OCI-LY1 (cell line): ENCODE results near the gene TM7SF3.

Source experiments
- H2AFZ ChIP-seq: fragments of 200-600 bp; sonication (generic), shearing (Covaris generic); 2 replicates; pipeline ENCODE4 v1.6.0; 2014; ENCODE audit warnings: antibody characterized with exemption, mild to moderate bottlenecking, low read length
- H3F3A ChIP-seq: fragments of 200-600 bp; sonication (generic), shearing (Covaris generic); 2 replicates; pipeline ENCODE4 v1.6.0; 2014; ENCODE audit warnings: mild to moderate bottlenecking, antibody characterized with exemption, low read length, moderate library complexity; ENCODE audit not compliant: insufficient read depth
- H3K27ac ChIP-seq: fragments of 200-600 bp; sonication (generic); 2 replicates; pipeline ENCODE4 v1.5.1; 2014; ENCODE audit warnings: low read length, mixed run types, mild to moderate bottlenecking, low read depth; ENCODE audit not compliant: poor library complexity, severe bottlenecking
- H3K27me3 ChIP-seq: fragments of 200-600 bp; sonication (generic); 2 replicates; pipeline ENCODE4 v1.6.0; 2014; ENCODE audit warnings: antibody characterized with exemption, mild to moderate bottlenecking, low read length, moderate library complexity; ENCODE audit not compliant: insufficient read depth
- H3K36me3 ChIP-seq: fragments of 200-600 bp; sonication (generic); 2 replicates; pipeline ENCODE4 v1.6.1; 2014; ENCODE audit warnings: mild to moderate bottlenecking, antibody characterized with exemption, low read length, moderate library complexity, mixed read lengths; ENCODE audit not compliant: insufficient read depth
- H3K4me1 ChIP-seq: fragments of 200-600 bp; sonication (generic); 2 replicates; pipeline ENCODE4 v1.5.1; 2014; ENCODE audit warnings: mild to moderate bottlenecking, low read length, moderate library complexity; ENCODE audit not compliant: insufficient read depth, severe bottlenecking
- H3K4me2 ChIP-seq: fragments of 200-600 bp; sonication (generic), shearing (Covaris generic); 2 replicates; pipeline ENCODE4 v1.6.1; 2014; ENCODE audit warnings: low read length
- H3K4me3 ChIP-seq: fragments of 200-600 bp; sonication (generic); 2 replicates; pipeline ENCODE4 v1.5.1; 2014; ENCODE audit warnings: low read length, low read depth, mild to moderate bottlenecking, mixed read lengths; ENCODE audit not compliant: poor library complexity, severe bottlenecking
- H3K79me2 ChIP-seq: fragments of 200-600 bp; shearing (Covaris generic); 2 replicates; pipeline ENCODE4 v1.6.1; 2016; ENCODE audit warnings: mixed run types, low read length, mixed read lengths; ENCODE audit not compliant: insufficient read depth
- H3K9ac ChIP-seq: fragments of 200-600 bp; sonication (generic), shearing (Covaris generic); 2 replicates; pipeline ENCODE4 v1.6.1; 2014; ENCODE audit warnings: mild to moderate bottlenecking, low read length, mixed read lengths
- H3K9me2 ChIP-seq: fragments of 200-600 bp; sonication (generic), shearing (Covaris generic); 2 replicates; pipeline ENCODE4 v1.6.1; 2014; ENCODE audit warnings: low read depth, mild to moderate bottlenecking, low read length, mixed read lengths
- H3K9me3 ChIP-seq: fragments of 200-600 bp; shearing (Covaris generic); 2 replicates; pipeline ENCODE4 v1.6.1; 2014; ENCODE audit warnings: low read length, mixed read lengths
- H4K20me1 ChIP-seq: fragments of 200-600 bp; sonication (generic), shearing (Covaris generic); 2 replicates; pipeline ENCODE4 v1.6.0; 2016; ENCODE audit warnings: mild to moderate bottlenecking, low read length; ENCODE audit not compliant: insufficient read depth
- EZH2 ChIP-seq: fragments of 200-600 bp; sonication (generic), shearing (Covaris generic); IDR thresholded peaks from 2 replicates; pipeline ENCODE4 v1.8.0; 2017; ENCODE audit warnings: borderline replicate concordance, mixed run types, mild to moderate bottlenecking, antibody characterized with exemption, low read length, moderate library complexity, mixed read lengths
- TF ChIP-seq, protein P1 (sequence below): fragments of 200-600 bp; sonication (generic), shearing (Covaris generic); IDR thresholded peaks from 2 replicates; pipeline ENCODE4 v1.5.1; 2017; ENCODE audit warnings: mild to moderate bottlenecking, antibody characterized with exemption, low read length, moderate library complexity, mixed read lengths

TM7SF3 gene

DNA sequence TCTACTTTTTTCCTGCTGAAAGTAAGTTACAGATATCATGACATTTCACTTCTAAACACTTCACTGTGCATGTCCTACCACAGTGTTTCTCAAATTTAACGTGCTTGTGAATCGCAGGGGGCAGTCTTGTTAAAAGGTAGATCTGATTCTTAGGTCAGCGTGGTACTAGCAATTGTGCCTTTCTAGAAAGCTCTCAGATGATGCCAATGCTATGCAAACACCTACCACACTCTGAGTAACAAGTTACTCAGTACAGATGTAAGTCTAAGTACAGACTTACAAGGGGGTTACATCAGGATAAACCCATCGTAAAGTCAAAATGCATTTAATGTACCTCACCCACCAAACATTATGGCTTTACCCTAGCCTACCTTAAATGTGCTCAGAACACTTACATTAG, 22.4 kb downstream of the TM7SF3 start:
- H3K9me3 ChIP-seq, result no peaks in the 10 kb centered on the region
- peaks cover 69% of the 10 kb centered on the region for H3K36me3 ChIP-seq
- no peaks in the 10 kb centered on the region for H3K9me2 ChIP-seq
- H3K27me3 ChIP-seq, result no peaks in the 10 kb centered on the region
- no peak overlapping the region for H2AFZ ChIP-seq
- H3F3A ChIP-seq, result no peaks in the 10 kb centered on the region
- H3K4me2 ChIP-seq, result no peak overlapping the region
- H3K4me3 ChIP-seq, result no peak overlapping the region
- peaks cover 9% of the 10 kb centered on the region for H3K4me1 ChIP-seq
- no peaks in the 10 kb centered on the region for H3K79me2 ChIP-seq
- H3K9ac ChIP-seq, result no peak overlapping the region
- no peaks in the 10 kb centered on the region for H4K20me1 ChIP-seq
- TF ChIP-seq EZH2, result no peak
- TF ChIP-seq, protein P1, sequence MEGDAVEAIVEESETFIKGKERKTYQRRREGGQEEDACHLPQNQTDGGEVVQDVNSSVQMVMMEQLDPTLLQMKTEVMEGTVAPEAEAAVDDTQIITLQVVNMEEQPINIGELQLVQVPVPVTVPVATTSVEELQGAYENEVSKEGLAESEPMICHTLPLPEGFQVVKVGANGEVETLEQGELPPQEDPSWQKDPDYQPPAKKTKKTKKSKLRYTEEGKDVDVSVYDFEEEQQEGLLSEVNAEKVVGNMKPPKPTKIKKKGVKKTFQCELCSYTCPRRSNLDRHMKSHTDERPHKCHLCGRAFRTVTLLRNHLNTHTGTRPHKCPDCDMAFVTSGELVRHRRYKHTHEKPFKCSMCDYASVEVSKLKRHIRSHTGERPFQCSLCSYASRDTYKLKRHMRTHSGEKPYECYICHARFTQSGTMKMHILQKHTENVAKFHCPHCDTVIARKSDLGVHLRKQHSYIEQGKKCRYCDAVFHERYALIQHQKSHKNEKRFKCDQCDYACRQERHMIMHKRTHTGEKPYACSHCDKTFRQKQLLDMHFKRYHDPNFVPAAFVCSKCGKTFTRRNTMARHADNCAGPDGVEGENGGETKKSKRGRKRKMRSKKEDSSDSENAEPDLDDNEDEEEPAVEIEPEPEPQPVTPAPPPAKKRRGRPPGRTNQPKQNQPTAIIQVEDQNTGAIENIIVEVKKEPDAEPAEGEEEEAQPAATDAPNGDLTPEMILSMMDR, result no peak
- H3K27ac ChIP-seq, result no peak overlapping the region

DNA sequence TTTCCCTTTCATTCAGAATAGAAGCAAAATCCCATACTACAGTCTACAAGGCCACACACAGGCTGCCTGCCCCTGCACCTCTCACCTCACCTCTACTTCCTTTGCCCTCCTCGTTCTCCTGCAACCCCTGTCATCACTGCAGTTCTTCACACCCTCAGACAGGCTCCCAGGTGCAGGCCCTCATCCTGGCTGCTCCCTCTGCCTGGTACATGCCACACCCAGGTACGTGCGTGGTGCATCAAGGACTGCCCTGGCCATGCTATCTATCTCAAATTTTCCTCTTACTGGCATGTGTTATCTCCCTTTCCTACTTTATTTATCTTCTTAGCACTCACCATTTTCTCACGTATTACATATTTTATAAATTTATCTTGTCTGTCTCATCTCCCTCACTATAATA, 24.3 kb downstream of the TM7SF3 start:
- peaks cover 66% of the 10 kb centered on the region for H3K36me3 ChIP-seq
- no peaks in the 10 kb centered on the region for H3K27me3 ChIP-seq
- H3K79me2 ChIP-seq, result no peaks in the 10 kb centered on the region
- no peaks in the 10 kb centered on the region for H3F3A ChIP-seq
- no peak overlapping the region for H3K9ac ChIP-seq
- H2AFZ ChIP-seq, result no peak overlapping the region
- no peak overlapping the region for H3K27ac ChIP-seq
- no peaks in the 10 kb centered on the region for H3K9me2 ChIP-seq
- TF ChIP-seq, protein P1, result no peak
- no peak for TF ChIP-seq EZH2
- H3K4me3 ChIP-seq, result no peak overlapping the region
- H3K4me1 ChIP-seq, result peaks cover 9% of the 10 kb centered on the region
- no peak overlapping the region for H3K4me2 ChIP-seq
- H3K9me3 ChIP-seq, result no peaks in the 10 kb centered on the region
- H4K20me1 ChIP-seq, result no peaks in the 10 kb centered on the region

DNA sequence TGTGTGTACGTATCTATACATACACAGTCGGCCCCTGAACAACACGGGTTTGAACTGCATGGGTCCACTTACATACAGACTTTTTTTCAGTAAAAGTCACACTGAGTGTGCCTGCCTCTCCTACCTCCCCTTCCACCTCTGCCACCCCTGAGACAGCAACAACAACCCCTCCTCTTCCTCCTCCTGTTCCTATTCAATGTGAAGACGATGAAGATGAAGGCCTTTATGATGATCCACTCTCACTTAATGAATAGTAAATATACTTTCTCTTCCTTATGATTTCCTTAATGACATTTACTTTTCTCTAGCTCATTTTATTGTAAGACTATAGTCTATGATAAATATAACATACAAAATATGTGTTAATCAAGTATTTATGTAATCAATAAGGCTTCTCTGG, 25.5 kb downstream of the TM7SF3 start:
- Histone ChIP-seq H3K36me3 (peaks cover 62% of the 10 kb centered on the region), H3K27ac (no peak overlapping the region), H2AFZ (no peak overlapping the region), H3K9ac (no peak overlapping the region), H3K4me1 (peaks cover 9% of the 10 kb centered on the region), H3K9me2 (no peaks in the 10 kb centered on the region), H3K27me3 (no peaks in the 10 kb centered on the region), H3K4me2 (no peak overlapping the region), H3K79me2 (no peaks in the 10 kb centered on the region), H3K9me3 (no peaks in the 10 kb centered on the region), H4K20me1 (no peaks in the 10 kb centered on the region), H3K4me3 (no peak overlapping the region), H3F3A (no peaks in the 10 kb centered on the region)
- TF ChIP-seq, protein P1, result no peak
- no peak for TF ChIP-seq EZH2
